ENCODE data around the gene NKAIN4. TPM values are rescaled to one million over a fixed set of nuclear protein-coding genes. Genes with fewer than 3 reads are reported as not detected.

Gene NKAIN4
- total RNA-seq, 1 donor from 2014 or later: 10.2 TPM

- TF ChIP-seq, protein P1, sequence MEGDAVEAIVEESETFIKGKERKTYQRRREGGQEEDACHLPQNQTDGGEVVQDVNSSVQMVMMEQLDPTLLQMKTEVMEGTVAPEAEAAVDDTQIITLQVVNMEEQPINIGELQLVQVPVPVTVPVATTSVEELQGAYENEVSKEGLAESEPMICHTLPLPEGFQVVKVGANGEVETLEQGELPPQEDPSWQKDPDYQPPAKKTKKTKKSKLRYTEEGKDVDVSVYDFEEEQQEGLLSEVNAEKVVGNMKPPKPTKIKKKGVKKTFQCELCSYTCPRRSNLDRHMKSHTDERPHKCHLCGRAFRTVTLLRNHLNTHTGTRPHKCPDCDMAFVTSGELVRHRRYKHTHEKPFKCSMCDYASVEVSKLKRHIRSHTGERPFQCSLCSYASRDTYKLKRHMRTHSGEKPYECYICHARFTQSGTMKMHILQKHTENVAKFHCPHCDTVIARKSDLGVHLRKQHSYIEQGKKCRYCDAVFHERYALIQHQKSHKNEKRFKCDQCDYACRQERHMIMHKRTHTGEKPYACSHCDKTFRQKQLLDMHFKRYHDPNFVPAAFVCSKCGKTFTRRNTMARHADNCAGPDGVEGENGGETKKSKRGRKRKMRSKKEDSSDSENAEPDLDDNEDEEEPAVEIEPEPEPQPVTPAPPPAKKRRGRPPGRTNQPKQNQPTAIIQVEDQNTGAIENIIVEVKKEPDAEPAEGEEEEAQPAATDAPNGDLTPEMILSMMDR (conservative IDR thresholded peaks at IDR 0.05): no peak
- Mint-ChIP-seq H3K36me3 (no peaks in the 10 kb centered on the region), H3K27me3 (no peaks in the 10 kb centered on the region), H3K27ac (no peak overlapping the region), H3K4me1 (ENCODE audit: unreplicated experiment) (peaks cover 4% of the 10 kb centered on the region), H3K4me3 (no peak overlapping the region), H3K9me3 (no peaks in the 10 kb centered on the region)
- DNase-seq (ENCODE audit: extremely low spot score, unreplicated experiment): no peak
These were observed 11.5 kb downstream of the NKAIN4 start for GRCh38 chr20:63242736-63243135.

DNA sequence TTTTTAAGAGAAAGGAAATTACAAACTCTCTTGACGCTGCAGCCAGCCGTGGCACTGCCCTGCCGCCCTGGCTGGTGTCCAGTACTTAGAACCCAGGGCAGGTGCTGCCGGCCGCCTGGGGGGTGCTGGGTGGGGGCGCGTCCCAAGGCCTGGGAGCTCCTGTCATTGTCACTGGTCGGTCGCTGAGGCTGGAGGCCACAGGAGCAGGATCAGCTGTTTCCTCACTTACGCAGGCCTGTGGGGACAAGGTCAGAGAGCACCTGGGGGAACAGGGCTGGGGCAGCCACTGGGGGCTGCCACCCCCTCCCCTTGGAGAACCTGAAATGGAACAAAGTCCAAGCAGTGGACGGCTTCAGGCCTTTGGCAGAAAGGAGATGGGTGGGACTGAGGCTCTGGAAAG lies 13.0 kb downstream of the NKAIN4 start:
- Mint-ChIP-seq H3K27me3 (no peaks in the 10 kb centered on the region), H3K9me3 (no peaks in the 10 kb centered on the region), H3K36me3 (no peaks in the 10 kb centered on the region), H3K27ac (no peak overlapping the region), H3K4me1 (ENCODE audit: unreplicated experiment) (peaks cover 4% of the 10 kb centered on the region), H3K4me3 (no peak overlapping the region)
- DNase-seq (ENCODE audit: extremely low spot score, unreplicated experiment): no peak
- TF ChIP-seq, protein P1 (conservative IDR thresholded peaks at IDR 0.05): no peak

GRCh38 chr20:63240004-63240403 lies 14.3 kb downstream of the NKAIN4 start:
- no peak for DNase-seq (ENCODE audit: extremely low spot score, unreplicated experiment)
- Mint-ChIP-seq H3K4me3 (no peak overlapping the region), H3K9me3 (no peaks in the 10 kb centered on the region), H3K36me3 (no peaks in the 10 kb centered on the region), H3K27ac (no peak overlapping the region), H3K4me1 (ENCODE audit: unreplicated experiment) (peaks cover 4% of the 10 kb centered on the region), H3K27me3 (no peaks in the 10 kb centered on the region)
- TF ChIP-seq, protein P1 (conservative IDR thresholded peaks at IDR 0.05): no peak

GRCh38 chr20:63239431-63239830 lies 14.8 kb downstream of the NKAIN4 start:
- H3K4me1 Mint-ChIP-seq (ENCODE audit: unreplicated experiment): peaks cover 4% of the 10 kb centered on the region
- TF ChIP-seq, protein P1 (conservative IDR thresholded peaks at IDR 0.05): no peak
- no peak overlapping the region for H3K4me3 Mint-ChIP-seq
- no peaks in the 10 kb centered on the region for H3K36me3 Mint-ChIP-seq
- DNase-seq (ENCODE audit: extremely low spot score, unreplicated experiment): no peak
- H3K27ac Mint-ChIP-seq: no peak overlapping the region
- no peaks in the 10 kb centered on the region for H3K9me3 Mint-ChIP-seq
- H3K27me3 Mint-ChIP-seq: no peaks in the 10 kb centered on the region

GRCh38 chr20:63238514-63239125 lies 15.6 kb downstream of the NKAIN4 start:
- no peaks in the 10 kb centered on the region for H3K36me3 Mint-ChIP-seq
- DNase-seq (ENCODE audit: extremely low spot score, unreplicated experiment): no peak
- TF ChIP-seq, protein P1 (conservative IDR thresholded peaks at IDR 0.05): no peak
- no peaks in the 10 kb centered on the region for H3K27me3 Mint-ChIP-seq
- H3K9me3 Mint-ChIP-seq: no peaks in the 10 kb centered on the region
- H3K27ac Mint-ChIP-seq: no peak overlapping the region
- peaks cover 4% of the 10 kb centered on the region for H3K4me1 Mint-ChIP-seq (ENCODE audit: unreplicated experiment)
- no peak overlapping the region for H3K4me3 Mint-ChIP-seq

DNA sequence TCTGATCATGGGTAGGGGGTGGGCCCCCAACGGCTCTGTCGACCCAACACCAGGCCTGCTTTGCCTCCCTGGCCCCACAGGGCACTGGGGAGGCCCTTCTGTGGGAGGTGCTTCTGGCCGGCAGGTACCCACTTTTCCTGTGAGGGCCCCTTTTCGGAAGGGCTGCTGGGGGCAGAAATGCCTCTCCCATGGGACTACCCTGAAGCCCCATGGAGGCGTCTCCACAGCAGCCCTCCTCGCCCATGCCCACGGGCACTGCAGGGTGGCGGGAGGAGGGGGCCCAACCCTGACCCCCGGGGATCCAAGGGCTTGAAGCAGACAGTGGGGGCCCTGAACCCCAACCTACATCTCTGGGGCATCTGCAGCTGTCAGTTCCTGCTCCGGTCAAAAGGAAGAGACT lies 16.2 kb downstream of the NKAIN4 start:
- H3K4me1 Mint-ChIP-seq (ENCODE audit: unreplicated experiment): peaks cover 4% of the 10 kb centered on the region
- H3K27ac Mint-ChIP-seq: no peak overlapping the region
- DNase-seq (ENCODE audit: extremely low spot score, unreplicated experiment): no peak
- H3K36me3 Mint-ChIP-seq: no peaks in the 10 kb centered on the region
- no peak overlapping the region for H3K4me3 Mint-ChIP-seq
- TF ChIP-seq, protein P1 (conservative IDR thresholded peaks at IDR 0.05): no peak
- H3K27me3 Mint-ChIP-seq: no peaks in the 10 kb centered on the region
- no peaks in the 10 kb centered on the region for H3K9me3 Mint-ChIP-seq

Data from type B pancreatic cell (in vitro differentiated cells).